NCI-H2107 treated with DMSO at 0.1 percent for 48 hours (cell line): ENCODE results near the gene PHLDA3.

Experiments
- DNase-seq: peaks from one replicate; lab custom pipeline; 2025; ENCODE audit not compliant: unreplicated experiment; lab: John Stamatoyannopoulos, UW

The PHLDA3 gene

GRCh38 chr1:201468844-201469644, at the start of gene PHLDA3:
Gene PHLDA3 (minus strand): TSS chr1:201469188. CDS start chr1:201468786, 402 bp downstream.
- DNase-seq, result peak; percentile 48

- no peak for DNase-seq
These were observed 49.1 kb upstream of the PHLDA3 start for GRCh38 chr1:201518071-201518470.

- DNase-seq, result no peak
These were observed 48.6 kb upstream of the PHLDA3 start for GRCh38 chr1:201517631-201518030.

- DNase-seq, result no peak
These were observed 47.6 kb upstream of the PHLDA3 start for GRCh38 chr1:201516511-201517127.

GRCh38 chr1:201515895-201516294, 46.9 kb upstream of the PHLDA3 start:
- no peak for DNase-seq

- no peak for DNase-seq
These were observed 46.2 kb upstream of the PHLDA3 start for GRCh38 chr1:201515062-201515750.

GRCh38 chr1:201514466-201514865, 45.5 kb upstream of the PHLDA3 start:
- no peak for DNase-seq

GRCh38 chr1:201513498-201514243, 44.7 kb upstream of the PHLDA3 start:
- DNase-seq, result no peak

- DNase-seq, result no peak
These were observed 43.1 kb upstream of the PHLDA3 start for GRCh38 chr1:201511941-201512539.

GRCh38 chr1:201511396-201511940, 42.5 kb upstream of the PHLDA3 start:
- DNase-seq, result no peak

- DNase-seq, result no peak
These were observed 41.7 kb upstream of the PHLDA3 start for GRCh38 chr1:201510734-201511133.

- DNase-seq, result no peak
These were observed 40.8 kb upstream of the PHLDA3 start for GRCh38 chr1:201509601-201510374.

- no peak for DNase-seq
These were observed 39.8 kb upstream of the PHLDA3 start for GRCh38 chr1:201508809-201509208.

GRCh38 chr1:201507360-201507675, 38.3 kb upstream of the PHLDA3 start:
- DNase-seq, result no peak

GRCh38 chr1:201506557-201507359, 37.8 kb upstream of the PHLDA3 start, which contains the start of gene CSRP1:
Gene CSRP1 (minus strand): TSS chr1:201507123. CDS start chr1:201496303, 10,820 bp downstream.
- DNase-seq, result peak; percentile 64

GRCh38 chr1:201506092-201506491, 37.1 kb upstream of the PHLDA3 start:
- DNase-seq, result no peak

GRCh38 chr1:201505503-201505890, 36.5 kb upstream of the PHLDA3 start:
- DNase-seq, result peak; percentile 75

- DNase-seq, result peak; percentile 75
These were observed 36.0 kb upstream of the PHLDA3 start for GRCh38 chr1:201504799-201505502.
